GM12873 (cell line): ENCODE results near the gene CTBP1.

Experiments
- TF ChIP-seq, protein P1 (sequence below): IDR thresholded peaks from 2 replicates; pipeline ENCODE4 v1.5.1; 2012; ENCODE audit warnings: low read depth, mild to moderate bottlenecking, moderate library complexity, low read length, control low read depth; ENCODE audit not compliant: insufficient read depth; ENCODE audit errors: missing control alignments

CTBP1 gene

GRCh38 chr4:1247864-1248244 lies 1.1 kb downstream of the CTBP1 start:
- TF ChIP-seq, protein P1, sequence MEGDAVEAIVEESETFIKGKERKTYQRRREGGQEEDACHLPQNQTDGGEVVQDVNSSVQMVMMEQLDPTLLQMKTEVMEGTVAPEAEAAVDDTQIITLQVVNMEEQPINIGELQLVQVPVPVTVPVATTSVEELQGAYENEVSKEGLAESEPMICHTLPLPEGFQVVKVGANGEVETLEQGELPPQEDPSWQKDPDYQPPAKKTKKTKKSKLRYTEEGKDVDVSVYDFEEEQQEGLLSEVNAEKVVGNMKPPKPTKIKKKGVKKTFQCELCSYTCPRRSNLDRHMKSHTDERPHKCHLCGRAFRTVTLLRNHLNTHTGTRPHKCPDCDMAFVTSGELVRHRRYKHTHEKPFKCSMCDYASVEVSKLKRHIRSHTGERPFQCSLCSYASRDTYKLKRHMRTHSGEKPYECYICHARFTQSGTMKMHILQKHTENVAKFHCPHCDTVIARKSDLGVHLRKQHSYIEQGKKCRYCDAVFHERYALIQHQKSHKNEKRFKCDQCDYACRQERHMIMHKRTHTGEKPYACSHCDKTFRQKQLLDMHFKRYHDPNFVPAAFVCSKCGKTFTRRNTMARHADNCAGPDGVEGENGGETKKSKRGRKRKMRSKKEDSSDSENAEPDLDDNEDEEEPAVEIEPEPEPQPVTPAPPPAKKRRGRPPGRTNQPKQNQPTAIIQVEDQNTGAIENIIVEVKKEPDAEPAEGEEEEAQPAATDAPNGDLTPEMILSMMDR: no peak

GRCh38 chr4:1246901-1247863 lies 1.7 kb downstream of the CTBP1 start:
- TF ChIP-seq, protein P1: no peak

- TF ChIP-seq, protein P1: no peak
Measured at GRCh38 chr4:1246111-1246881, 2.6 kb downstream of the CTBP1 start.

DNA sequence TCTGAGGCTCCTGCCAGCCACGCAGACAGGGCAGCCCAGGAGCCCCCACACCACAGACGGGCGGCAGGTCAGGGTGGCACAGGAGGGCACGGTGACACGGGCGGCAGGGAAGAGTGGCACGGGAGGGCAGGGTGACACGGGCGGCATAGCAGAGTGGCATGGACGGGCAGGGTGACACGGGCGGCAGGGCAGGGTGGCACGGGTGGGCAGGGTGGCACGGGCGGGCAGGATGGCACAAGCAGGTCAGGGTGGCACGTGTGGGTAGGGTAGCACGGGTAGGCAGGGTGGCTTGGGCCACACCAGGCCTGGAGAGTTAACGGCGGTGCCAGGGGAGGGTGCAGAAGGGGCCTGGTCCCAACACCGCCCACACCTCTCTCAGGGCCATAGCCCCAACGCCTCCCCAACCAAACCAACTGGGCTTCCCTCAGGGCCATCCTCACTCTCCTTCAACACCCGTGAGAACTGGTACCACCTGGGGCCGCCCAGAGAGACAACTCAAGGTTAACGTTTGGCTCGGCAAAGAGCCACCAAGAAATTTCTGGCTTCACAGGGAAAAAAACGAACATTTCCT lies 3.4 kb downstream of the CTBP1 start:
- TF ChIP-seq, protein P1: no peak

GRCh38 chr4:1244978-1245471 lies 3.9 kb downstream of the CTBP1 start:
- TF ChIP-seq, protein P1: no peak

- TF ChIP-seq, protein P1: no peak
Measured at GRCh38 chr4:1244081-1244977, 4.6 kb downstream of the CTBP1 start.
